Stimulated activated CD8-positive, alpha-beta memory T cell treated with anti-CD3 and anti-CD28 coated beads, Interleukin-7, amount 100 ng/mL, for 48 hours (primary cell): ENCODE measurements around the gene NCK2.
"Not testable (repeated sequence)": the region's sequence is repeated elsewhere in the genome, so short reads cannot be mapped to it uniquely, and the experiment has no call there.

ENCODE experiments used
- DNase-seq, 2 donors: peaks; one replicate each; pipeline ENCODE4 v3.0.0-alpha.2; 2020; ENCODE audit warnings: low read depth in 1 of 2; ENCODE audit errors: extremely low read depth in 1 of 2

Gene NCK2

GRCh38 chr2:105754011-105754410, 9.3 kb downstream of the NCK2 start:
- DNase-seq, result peak in 1 of 2 donors; percentile 43

GRCh38 chr2:105754994-105755393, 10.3 kb downstream of the NCK2 start:
- no peak for DNase-seq

- DNase-seq, result no peak
These were observed 11.2 kb downstream of the NCK2 start for GRCh38 chr2:105755895-105756294.

GRCh38 chr2:105756435-105756834, 11.7 kb downstream of the NCK2 start:
- no peak for DNase-seq

- not testable (repeated sequence) for DNase-seq
These were observed 12.2 kb downstream of the NCK2 start for GRCh38 chr2:105756865-105757264.

GRCh38 chr2:105757433-105757832, 12.7 kb downstream of the NCK2 start:
- no peak for DNase-seq

GRCh38 chr2:105760191-105760590, 15.5 kb downstream of the NCK2 start:
- no peak for DNase-seq

GRCh38 chr2:105760639-105761337, 16.1 kb downstream of the NCK2 start:
- DNase-seq, result no peak

GRCh38 chr2:105761931-105762515, 17.3 kb downstream of the NCK2 start:
- no peak for DNase-seq

GRCh38 chr2:105763076-105763475, 18.4 kb downstream of the NCK2 start:
- no peak for DNase-seq

- no peak for DNase-seq
These were observed 19.3 kb downstream of the NCK2 start for GRCh38 chr2:105764059-105764458.

GRCh38 chr2:105765415-105766299, 20.9 kb downstream of the NCK2 start:
- DNase-seq, result no peak

- no peak for DNase-seq
These were observed 21.7 kb downstream of the NCK2 start for GRCh38 chr2:105766300-105766866.

GRCh38 chr2:105768176-105768575, 23.5 kb downstream of the NCK2 start:
- no peak for DNase-seq

GRCh38 chr2:105768961-105769452, 24.3 kb downstream of the NCK2 start:
- no peak for DNase-seq

- DNase-seq, result no peak
These were observed 24.8 kb downstream of the NCK2 start for GRCh38 chr2:105769504-105769903.

GRCh38 chr2:105770149-105770548, 25.4 kb downstream of the NCK2 start:
- DNase-seq, result no peak

GRCh38 chr2:105771291-105771690, 26.6 kb downstream of the NCK2 start:
- not testable (repeated sequence) for DNase-seq

GRCh38 chr2:105771836-105772235, 27.1 kb downstream of the NCK2 start:
- no peak for DNase-seq

- no peak for DNase-seq
These were observed 27.6 kb downstream of the NCK2 start for GRCh38 chr2:105772362-105772761.

- DNase-seq, result no peak
These were observed 28.9 kb downstream of the NCK2 start for GRCh38 chr2:105773568-105773967.
